ENCODE results near the gene SHMT2.
"Not testable (repeated sequence)": the region's sequence is repeated elsewhere in the genome, so short reads cannot be mapped to it uniquely, and the experiment has no call there.

SHMT2 gene

GRCh38 chr12:57266681-57267080 lies 37.2 kb downstream of the SHMT2 start:
- DNase-seq (ENCODE audit: low spot score), result no peak

- no peak for DNase-seq (ENCODE audit: low spot score)
These were observed 38.8 kb downstream of the SHMT2 start for GRCh38 chr12:57268264-57268663.

GRCh38 chr12:57270966-57271470 lies 41.5 kb downstream of the SHMT2 start:
- DNase-seq (ENCODE audit: low spot score), result no peak

GRCh38 chr12:57272337-57273151 lies 43.0 kb downstream of the SHMT2 start:
- no peak for DNase-seq (ENCODE audit: low spot score)

- no peak for DNase-seq (ENCODE audit: low spot score)
These were observed 44.0 kb downstream of the SHMT2 start for GRCh38 chr12:57273516-57273915.

- not testable (repeated sequence) for DNase-seq (ENCODE audit: low spot score)
These were observed 46.7 kb downstream of the SHMT2 start for GRCh38 chr12:57276233-57276632.

- DNase-seq (ENCODE audit: low spot score), result no peak
These were observed 47.5 kb downstream of the SHMT2 start for GRCh38 chr12:57276935-57277563.

GRCh38 chr12:57278465-57279381 lies 49.2 kb downstream of the SHMT2 start:
- DNase-seq (ENCODE audit: low spot score), result no peak

GRCh38 chr12:57280211-57281062 lies 50.9 kb downstream of the SHMT2 start:
- DNase-seq (ENCODE audit: low spot score), result peak; percentile 73

GRCh38 chr12:57282073-57282472 lies 52.6 kb downstream of the SHMT2 start:
- not testable (repeated sequence) for DNase-seq (ENCODE audit: low spot score)

Data from CD4-positive, alpha-beta T cell treated with Interleukin-6 at 100 ng/mL for 8 hours (primary cell).